ENCODE data around the gene SLC25A23. TPM values are rescaled to one million over a fixed set of nuclear protein-coding genes. Genes with fewer than 3 reads are reported as not detected.

The SLC25A23 gene
- total RNA-seq, 1 experiment from 2014 or later = 18.7 TPM

DNA sequence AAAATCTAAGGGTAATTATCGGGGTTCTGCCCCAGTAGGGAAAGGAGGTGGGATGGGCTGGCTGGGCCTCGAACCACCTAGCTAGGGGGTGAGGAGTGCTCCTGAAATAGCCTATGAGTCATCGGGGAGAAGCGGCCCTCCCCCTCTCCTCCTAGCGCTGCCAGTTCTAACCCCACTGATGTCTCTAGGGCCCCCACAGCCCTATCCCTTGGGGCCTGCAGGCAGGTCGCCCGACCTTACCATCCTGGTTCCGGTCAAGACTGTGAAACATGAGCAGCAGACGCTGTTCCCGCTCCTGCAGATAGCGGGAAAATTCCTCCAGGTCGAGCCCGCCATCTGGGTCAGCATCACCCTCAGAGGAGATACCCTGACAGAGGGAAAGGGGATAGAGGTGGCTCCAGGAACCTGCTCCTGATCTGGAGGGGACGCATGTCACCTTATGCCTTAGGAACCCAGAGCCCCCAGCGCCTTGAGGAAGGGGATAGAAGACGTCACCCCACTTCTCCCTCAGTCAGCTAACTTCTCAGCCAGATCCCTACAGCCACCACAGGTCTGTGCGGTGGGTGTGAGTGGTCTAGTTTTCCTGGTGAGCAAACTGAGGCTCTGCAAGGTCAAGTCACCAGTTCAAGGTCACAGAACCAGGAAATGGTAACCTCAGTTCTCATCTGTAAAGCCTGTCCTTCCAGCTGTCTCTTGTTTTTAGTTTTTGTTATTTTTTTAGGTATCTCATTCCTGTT, 1.5 kb downstream of the SLC25A23 start:
- H3K4me3 ChIP-seq (ENCODE audit: low read depth in 2 of 2, low read length in 2 of 2) = no peak overlapping the region

DNA sequence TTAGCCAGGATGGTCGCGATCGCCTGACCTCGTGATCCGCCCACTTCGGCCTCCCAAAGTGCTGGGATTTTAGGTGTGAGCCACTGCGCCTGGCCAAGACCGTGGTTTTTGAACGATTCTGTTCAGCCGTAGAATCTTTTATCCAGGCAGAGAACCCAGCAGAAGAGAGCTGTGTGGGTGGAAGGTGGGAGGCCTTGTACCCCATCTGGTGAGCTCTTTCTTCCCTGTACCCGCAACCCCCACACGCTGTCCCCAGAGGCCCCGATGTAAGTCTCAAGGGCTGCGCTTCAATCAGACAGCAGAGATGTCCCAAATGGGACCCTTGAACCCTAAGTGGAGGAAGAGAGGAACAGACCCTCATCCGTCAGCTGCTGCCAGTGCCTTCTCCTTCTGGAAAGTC, 3.7 kb downstream of the SLC25A23 start:
- DNase-seq (ENCODE audit: low read depth, low spot score) (no peak), ATAC-seq (no peak)
- in situ Hi-C loops (cut with HindIII; ENCODE audit: low pct_unique_long_range_greater_than_20kb, low sequenced_read_pairs) (no loop called here), intact Hi-C loops (cut with micrococcal nuclease; ENCODE audit: unreplicated experiment) (no loop called here)
- no peaks in the 10 kb centered on the region for H3K27me3 ChIP-seq (ENCODE audit: control insufficient read depth, insufficient read depth, low read length)
- BruUV-seq (replicated peaks) = no TSS peak
- H3K4me3 ChIP-seq (ENCODE audit: low read depth in 2 of 2, low read length in 2 of 2) = no peak overlapping the region
- H3K27ac ChIP-seq (ENCODE audit: low read length) = no peak overlapping the region
- peaks cover 4% of the 10 kb centered on the region; the same call in 1 of the 2 replicates for H3K36me3 ChIP-seq (ENCODE audit: control insufficient read depth, insufficient read depth, low read length)
- no peaks in the 10 kb centered on the region for H3K9me3 ChIP-seq (ENCODE audit: control insufficient read depth, insufficient read depth, low read depth, low read length)
- TF ChIP-seq, protein P1, sequence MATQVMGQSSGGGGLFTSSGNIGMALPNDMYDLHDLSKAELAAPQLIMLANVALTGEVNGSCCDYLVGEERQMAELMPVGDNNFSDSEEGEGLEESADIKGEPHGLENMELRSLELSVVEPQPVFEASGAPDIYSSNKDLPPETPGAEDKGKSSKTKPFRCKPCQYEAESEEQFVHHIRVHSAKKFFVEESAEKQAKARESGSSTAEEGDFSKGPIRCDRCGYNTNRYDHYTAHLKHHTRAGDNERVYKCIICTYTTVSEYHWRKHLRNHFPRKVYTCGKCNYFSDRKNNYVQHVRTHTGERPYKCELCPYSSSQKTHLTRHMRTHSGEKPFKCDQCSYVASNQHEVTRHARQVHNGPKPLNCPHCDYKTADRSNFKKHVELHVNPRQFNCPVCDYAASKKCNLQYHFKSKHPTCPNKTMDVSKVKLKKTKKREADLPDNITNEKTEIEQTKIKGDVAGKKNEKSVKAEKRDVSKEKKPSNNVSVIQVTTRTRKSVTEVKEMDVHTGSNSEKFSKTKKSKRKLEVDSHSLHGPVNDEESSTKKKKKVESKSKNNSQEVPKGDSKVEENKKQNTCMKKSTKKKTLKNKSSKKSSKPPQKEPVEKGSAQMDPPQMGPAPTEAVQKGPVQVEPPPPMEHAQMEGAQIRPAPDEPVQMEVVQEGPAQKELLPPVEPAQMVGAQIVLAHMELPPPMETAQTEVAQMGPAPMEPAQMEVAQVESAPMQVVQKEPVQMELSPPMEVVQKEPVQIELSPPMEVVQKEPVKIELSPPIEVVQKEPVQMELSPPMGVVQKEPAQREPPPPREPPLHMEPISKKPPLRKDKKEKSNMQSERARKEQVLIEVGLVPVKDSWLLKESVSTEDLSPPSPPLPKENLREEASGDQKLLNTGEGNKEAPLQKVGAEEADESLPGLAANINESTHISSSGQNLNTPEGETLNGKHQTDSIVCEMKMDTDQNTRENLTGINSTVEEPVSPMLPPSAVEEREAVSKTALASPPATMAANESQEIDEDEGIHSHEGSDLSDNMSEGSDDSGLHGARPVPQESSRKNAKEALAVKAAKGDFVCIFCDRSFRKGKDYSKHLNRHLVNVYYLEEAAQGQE (IDR thresholded peaks at IDR 0.05; ENCODE audit: insufficient read depth in 1 of 2, low read depth in 2 of 2, low read length in 1 of 2) = no peak
- no peak for TF ChIP-seq SIN3A (IDR thresholded peaks at IDR 0.05; ENCODE audit: borderline replicate concordance, insufficient read depth, low read depth, low read length)
- TF ChIP-seq TCF7L2 (IDR thresholded peaks at IDR 0.05; ENCODE audit: low read depth, low read length) = no peak
- TF ChIP-seq POLR2AphosphoS5 (IDR thresholded peaks at IDR 0.05; ENCODE audit: low read depth, low read length) = no peak
- TF ChIP-seq, protein P2, sequence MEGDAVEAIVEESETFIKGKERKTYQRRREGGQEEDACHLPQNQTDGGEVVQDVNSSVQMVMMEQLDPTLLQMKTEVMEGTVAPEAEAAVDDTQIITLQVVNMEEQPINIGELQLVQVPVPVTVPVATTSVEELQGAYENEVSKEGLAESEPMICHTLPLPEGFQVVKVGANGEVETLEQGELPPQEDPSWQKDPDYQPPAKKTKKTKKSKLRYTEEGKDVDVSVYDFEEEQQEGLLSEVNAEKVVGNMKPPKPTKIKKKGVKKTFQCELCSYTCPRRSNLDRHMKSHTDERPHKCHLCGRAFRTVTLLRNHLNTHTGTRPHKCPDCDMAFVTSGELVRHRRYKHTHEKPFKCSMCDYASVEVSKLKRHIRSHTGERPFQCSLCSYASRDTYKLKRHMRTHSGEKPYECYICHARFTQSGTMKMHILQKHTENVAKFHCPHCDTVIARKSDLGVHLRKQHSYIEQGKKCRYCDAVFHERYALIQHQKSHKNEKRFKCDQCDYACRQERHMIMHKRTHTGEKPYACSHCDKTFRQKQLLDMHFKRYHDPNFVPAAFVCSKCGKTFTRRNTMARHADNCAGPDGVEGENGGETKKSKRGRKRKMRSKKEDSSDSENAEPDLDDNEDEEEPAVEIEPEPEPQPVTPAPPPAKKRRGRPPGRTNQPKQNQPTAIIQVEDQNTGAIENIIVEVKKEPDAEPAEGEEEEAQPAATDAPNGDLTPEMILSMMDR (IDR thresholded peaks at IDR 0.05) = no peak
- POLR2A ChIA-PET = no interaction called here
- CTCF ChIA-PET = no interaction called here
- H3K4me1 ChIP-seq (ENCODE audit: control insufficient read depth, insufficient read depth, low read length) = no peaks in the 10 kb centered on the region

More for the DNA sequence above, 1.5 kb downstream of the SLC25A23 start:
- H3K27ac ChIP-seq (ENCODE audit: low read length) = no peak overlapping the region
- in situ Hi-C loops (cut with HindIII; ENCODE audit: low pct_unique_long_range_greater_than_20kb, low sequenced_read_pairs) (no loop called here), intact Hi-C loops (cut with micrococcal nuclease; ENCODE audit: unreplicated experiment) (no loop called here)
- H3K36me3 ChIP-seq (ENCODE audit: control insufficient read depth, insufficient read depth, low read length) = peaks cover 4% of the 10 kb centered on the region; the same call in 1 of the 2 replicates
- TF ChIP-seq, protein P2 (IDR thresholded peaks at IDR 0.05) = no peak
- TF ChIP-seq POLR2AphosphoS5 (IDR thresholded peaks at IDR 0.05; ENCODE audit: low read depth, low read length) (no peak), SIN3A (IDR thresholded peaks at IDR 0.05; ENCODE audit: borderline replicate concordance, insufficient read depth, low read depth, low read length) (no peak), TCF7L2 (IDR thresholded peaks at IDR 0.05; ENCODE audit: low read depth, low read length) (no peak)
- TF ChIP-seq, protein P1 (IDR thresholded peaks at IDR 0.05; ENCODE audit: insufficient read depth in 1 of 2, low read depth in 2 of 2, low read length in 1 of 2) = no peak
- no peaks in the 10 kb centered on the region for H3K4me1 ChIP-seq (ENCODE audit: control insufficient read depth, insufficient read depth, low read length)
- ChIA-PET POLR2A (no interaction called here), CTCF (interaction anchor here (0.6 kb wide), 1 partner anchor 307 kb away, joined by 4 read pairs; no protein-coding TSS in a partner anchor)
- no TSS peak for BruUV-seq (replicated peaks)
- no peak for DNase-seq (ENCODE audit: low read depth, low spot score)
- no peaks in the 10 kb centered on the region for H3K27me3 ChIP-seq (ENCODE audit: control insufficient read depth, insufficient read depth, low read length)
- ATAC-seq = no peak
- no peaks in the 10 kb centered on the region for H3K9me3 ChIP-seq (ENCODE audit: control insufficient read depth, insufficient read depth, low read depth, low read length)
